Fibroblast of lung (primary cell): ENCODE data around the gene CLDN19.

ENCODE experiments used
- CTCF ChIP-seq, 2 donors: IDR thresholded peaks in 1 of 2; conservative IDR thresholded peaks in 1 of 2; 1 replicate in 1 of 2; 2 replicates in 1 of 2; pipeline ENCODE4 v1.5.1; 2011 to 2012; ENCODE audit warnings: low read length in 2 of 2, control low read depth in 1 of 2, inconsistent platforms in 1 of 2, low read depth in 1 of 2, mild to moderate bottlenecking in 1 of 2
- EZH2 ChIP-seq: IDR thresholded peaks from 2 replicates; pipeline ENCODE4 v1.5.1; 2012; ENCODE audit warnings: low read length, control low read depth, mild to moderate bottlenecking; ENCODE audit errors: missing control alignments

DNA sequence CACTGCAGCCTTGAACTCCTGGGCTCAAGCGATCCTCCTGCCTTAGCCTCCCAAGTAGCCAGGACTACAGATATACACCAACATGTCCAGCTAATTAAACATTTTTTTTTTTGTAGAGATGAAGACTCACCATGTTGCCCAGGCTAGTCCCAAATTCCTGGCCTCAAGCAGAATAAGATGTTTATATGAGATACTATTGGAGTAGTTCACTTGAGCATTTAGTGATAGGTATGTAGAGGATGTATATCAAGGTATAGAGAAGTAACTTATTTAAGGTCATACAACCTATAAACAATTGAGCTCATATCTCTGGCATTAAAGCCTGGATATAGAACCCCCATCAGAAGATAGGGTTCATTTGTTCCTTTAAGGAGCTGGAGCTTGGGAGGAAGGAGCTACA, 40.1 kb upstream of the CLDN19 start:
- TF ChIP-seq CTCF (conservative IDR thresholded peaks at IDR 0.05 in 1 of 2, IDR thresholded peaks at IDR 0.05 in 1 of 2; ENCODE audit: low read depth in 1 of 2, low read length in 2 of 2) (no peak), EZH2 (no peak)
